Measurements from ENCODE around the gene CNP.

GRCh38 chr17:41966463-41967140 lies at the start of gene CNP:
- TF ChIP-seq CTCF (IDR thresholded peaks at IDR 0.05): peak in 1 of 6 experiments; percentile 5
- TF ChIP-seq POLR2A (IDR thresholded peaks at IDR 0.05): peak; percentile 58 to 82

Data from Peyer's patch (tissue), 4 donors.